Glutamatergic neuron (in vitro differentiated cells): Measurements from ENCODE around the gene TSHZ2. TPM values are rescaled to one million over a fixed set of nuclear protein-coding genes. Genes with fewer than 3 reads are reported as not detected.
"Not testable (repeated sequence)": the region's sequence is repeated elsewhere in the genome, so short reads cannot be mapped to it uniquely, and the experiment has no call there.

Source experiments
- DNase-seq: peaks from one replicate; pipeline ENCODE4 v3.0.0; 2022
- H3K27ac Mint-ChIP-seq: one replicate; pipeline ENCODE4 v1.8.0; 2020; ENCODE audit warnings: mild to moderate bottlenecking, mixed read lengths, inconsistent platforms; ENCODE audit not compliant: unreplicated experiment
- H3K27me3 Mint-ChIP-seq: one replicate; pipeline ENCODE4 v1.8.0; 2020; ENCODE audit warnings: mild to moderate bottlenecking, moderate library complexity, mixed read lengths, inconsistent platforms; ENCODE audit not compliant: unreplicated experiment
- H3K36me3 Mint-ChIP-seq: one replicate; pipeline ENCODE4 v1.8.0; 2020; ENCODE audit warnings: mild to moderate bottlenecking, mixed read lengths, inconsistent platforms; ENCODE audit not compliant: unreplicated experiment
- H3K4me1 Mint-ChIP-seq: one replicate; pipeline ENCODE4 v1.8.0; 2020; ENCODE audit warnings: mild to moderate bottlenecking, low read depth, mixed read lengths, inconsistent platforms; ENCODE audit not compliant: unreplicated experiment
- H3K4me3 Mint-ChIP-seq: one replicate; pipeline ENCODE4 v1.8.0; 2020; ENCODE audit warnings: mild to moderate bottlenecking, mixed read lengths, inconsistent platforms; ENCODE audit not compliant: unreplicated experiment
- H3K9me3 Mint-ChIP-seq: one replicate; pipeline ENCODE4 v1.8.0; 2020; ENCODE audit warnings: mild to moderate bottlenecking, moderate library complexity, mixed read lengths, inconsistent platforms; ENCODE audit not compliant: unreplicated experiment
- total RNA-seq: library from RNA; stranded (reverse); fragmentation: NEBNext Ultra II Directional; extraction: Animal tissue kit (Norgen Biotek cat#: 25700); gene quantifications from one replicate; pipeline ENCODE4 v1.2.1, GENCODE V29; 2021; ENCODE audit not compliant: unreplicated experiment
- TF ChIP-seq, protein P1 (sequence below): fragments of 200-600 bp; sonication (generic); IDR thresholded peaks from one replicate; pipeline ENCODE4 v1.5.0; 2021; ENCODE audit not compliant: partially characterized antibody, unreplicated experiment

Gene TSHZ2
- total RNA-seq, 1 donor from 2014 or later = 10.0 TPM

DNA sequence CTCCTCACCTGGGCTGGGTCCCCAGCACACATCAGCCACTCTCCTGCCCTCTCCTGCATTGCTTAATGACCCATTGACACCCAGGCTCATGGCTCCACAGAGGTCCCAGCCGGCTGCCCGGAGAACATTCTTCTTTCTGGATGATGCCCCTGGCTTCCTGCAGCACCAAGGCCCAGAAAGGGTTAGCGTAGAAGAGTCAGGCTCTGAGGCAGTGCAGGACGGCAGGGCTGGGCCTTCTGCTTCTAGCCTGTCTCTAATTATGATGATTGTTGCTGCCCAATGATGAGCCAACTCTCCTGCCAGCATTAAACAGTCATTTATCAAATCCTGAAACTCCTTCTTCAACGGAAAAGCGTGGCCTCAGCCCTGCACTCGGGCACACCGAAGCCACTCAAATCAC is 555.0 kb downstream of the TSHZ2 start:
- no peaks in the 10 kb centered on the region for H3K4me1 Mint-ChIP-seq
- no peaks in the 10 kb centered on the region for H3K36me3 Mint-ChIP-seq
- no peaks in the 10 kb centered on the region for H3K27me3 Mint-ChIP-seq
- DNase-seq = no peak
- no peak overlapping the region for H3K4me3 Mint-ChIP-seq
- peaks cover 1% of the 10 kb centered on the region for H3K9me3 Mint-ChIP-seq
- TF ChIP-seq, protein P1, sequence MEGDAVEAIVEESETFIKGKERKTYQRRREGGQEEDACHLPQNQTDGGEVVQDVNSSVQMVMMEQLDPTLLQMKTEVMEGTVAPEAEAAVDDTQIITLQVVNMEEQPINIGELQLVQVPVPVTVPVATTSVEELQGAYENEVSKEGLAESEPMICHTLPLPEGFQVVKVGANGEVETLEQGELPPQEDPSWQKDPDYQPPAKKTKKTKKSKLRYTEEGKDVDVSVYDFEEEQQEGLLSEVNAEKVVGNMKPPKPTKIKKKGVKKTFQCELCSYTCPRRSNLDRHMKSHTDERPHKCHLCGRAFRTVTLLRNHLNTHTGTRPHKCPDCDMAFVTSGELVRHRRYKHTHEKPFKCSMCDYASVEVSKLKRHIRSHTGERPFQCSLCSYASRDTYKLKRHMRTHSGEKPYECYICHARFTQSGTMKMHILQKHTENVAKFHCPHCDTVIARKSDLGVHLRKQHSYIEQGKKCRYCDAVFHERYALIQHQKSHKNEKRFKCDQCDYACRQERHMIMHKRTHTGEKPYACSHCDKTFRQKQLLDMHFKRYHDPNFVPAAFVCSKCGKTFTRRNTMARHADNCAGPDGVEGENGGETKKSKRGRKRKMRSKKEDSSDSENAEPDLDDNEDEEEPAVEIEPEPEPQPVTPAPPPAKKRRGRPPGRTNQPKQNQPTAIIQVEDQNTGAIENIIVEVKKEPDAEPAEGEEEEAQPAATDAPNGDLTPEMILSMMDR = no peak
- no peak overlapping the region for H3K27ac Mint-ChIP-seq

DNA sequence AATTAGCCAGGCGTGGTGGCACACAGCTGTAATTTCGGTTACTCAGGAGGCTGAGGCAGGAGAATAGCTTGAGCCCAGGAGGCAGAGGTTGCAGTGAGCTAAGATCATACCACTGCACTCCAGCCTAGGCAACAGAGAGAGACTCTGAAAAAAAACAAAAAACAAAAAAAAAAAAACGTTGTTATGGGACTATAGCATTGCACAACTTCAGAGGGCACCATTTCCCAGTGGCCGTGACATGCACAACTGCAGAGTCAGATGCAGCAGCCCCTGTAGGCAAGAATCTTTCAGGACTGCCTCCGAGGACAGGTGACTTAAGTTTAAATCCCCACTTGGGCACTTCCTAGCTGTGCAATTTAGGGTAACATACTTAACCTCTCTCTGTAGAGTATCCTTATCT is 557.5 kb downstream of the TSHZ2 start:
- TF ChIP-seq, protein P1 = no peak
- H3K4me3 Mint-ChIP-seq = no peak overlapping the region
- no peaks in the 10 kb centered on the region for H3K4me1 Mint-ChIP-seq
- H3K27ac Mint-ChIP-seq = no peak overlapping the region
- peaks cover 3% of the 10 kb centered on the region for H3K27me3 Mint-ChIP-seq
- DNase-seq = no peak
- peaks cover 1% of the 10 kb centered on the region for H3K9me3 Mint-ChIP-seq
- H3K36me3 Mint-ChIP-seq = no peaks in the 10 kb centered on the region

DNA sequence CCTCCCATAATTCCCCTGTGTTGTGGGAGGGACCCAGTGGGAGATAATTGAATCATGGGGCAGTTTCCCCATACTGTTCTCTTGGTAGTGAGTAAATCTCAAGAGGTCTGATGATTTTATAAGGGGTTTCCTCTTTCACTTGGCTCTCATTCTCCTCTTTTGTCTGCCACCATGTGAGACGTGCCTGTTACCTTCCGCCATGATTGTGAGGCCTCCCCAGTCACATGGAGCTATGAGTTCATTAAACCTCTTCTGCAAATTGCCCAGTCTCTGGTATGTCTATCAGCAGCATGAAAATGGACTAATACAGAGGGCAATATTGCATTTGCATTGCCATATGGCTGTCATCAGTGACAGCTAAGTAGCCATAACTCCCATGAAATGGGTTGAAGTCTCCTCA is 558.3 kb downstream of the TSHZ2 start:
- Mint-ChIP-seq H3K27me3 (peaks cover 3% of the 10 kb centered on the region), H3K9me3 (no peaks in the 10 kb centered on the region), H3K4me3 (no peak overlapping the region), H3K27ac (no peak overlapping the region), H3K4me1 (no peaks in the 10 kb centered on the region), H3K36me3 (no peaks in the 10 kb centered on the region)
- TF ChIP-seq, protein P1 = no peak
- no peak for DNase-seq

DNA sequence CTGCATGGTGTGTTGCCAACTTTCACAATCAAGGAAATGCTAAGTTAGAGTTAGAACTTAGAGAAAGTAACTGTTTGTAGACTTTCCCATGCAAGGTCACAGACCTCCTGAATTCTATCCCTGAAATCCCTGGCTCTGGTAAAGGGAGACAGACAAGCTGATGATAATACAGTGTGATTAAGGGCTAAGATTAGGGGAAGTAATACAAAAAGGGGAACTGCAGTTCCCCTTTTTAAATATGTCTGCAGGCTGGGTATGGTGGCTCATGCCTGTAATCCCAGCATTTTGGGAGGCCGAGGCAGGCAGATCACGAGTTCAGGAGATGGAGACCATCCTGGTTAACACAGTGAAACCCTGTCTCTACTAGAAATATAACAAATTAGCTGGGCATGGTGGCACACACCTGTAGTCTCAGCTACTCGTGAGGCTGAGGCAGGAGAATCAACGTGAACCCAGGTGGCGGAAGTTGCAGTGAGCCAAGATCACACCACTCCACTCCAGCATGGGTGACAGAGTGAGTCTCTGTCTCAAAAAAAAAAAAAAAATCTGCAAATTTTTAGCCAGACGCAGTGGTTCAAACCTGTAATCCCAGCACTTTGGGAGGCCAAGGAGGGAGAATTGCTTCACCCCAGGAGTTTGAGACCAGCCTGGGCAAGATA is 560.6 kb downstream of the TSHZ2 start:
- not testable (repeated sequence) for H3K27ac Mint-ChIP-seq, H3K9me3 Mint-ChIP-seq, H3K4me3 Mint-ChIP-seq, H3K36me3 Mint-ChIP-seq, H3K4me1 Mint-ChIP-seq, H3K27me3 Mint-ChIP-seq, DNase-seq

DNA sequence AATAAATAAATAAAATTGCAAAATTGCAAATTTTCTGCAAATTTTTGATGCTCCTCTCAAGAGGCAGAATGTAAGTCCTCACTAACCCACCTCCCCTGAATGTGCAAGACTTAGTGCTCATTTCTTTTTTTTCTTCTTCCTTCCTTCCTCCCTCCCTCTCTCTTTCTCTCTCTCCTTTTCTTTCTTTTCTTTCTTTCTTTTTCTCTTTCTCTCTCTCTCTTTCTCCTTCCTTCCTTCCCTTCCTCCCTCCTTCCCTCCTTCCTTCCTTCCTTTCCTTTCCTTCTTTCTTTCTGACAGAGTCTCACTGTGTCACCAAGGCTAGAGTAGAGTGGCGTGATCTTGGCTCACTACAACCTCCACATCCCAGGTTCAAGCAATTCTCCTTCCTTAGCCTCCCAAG is 561.3 kb downstream of the TSHZ2 start:
- H3K9me3 Mint-ChIP-seq = no peaks in the 10 kb centered on the region

More for the DNA sequence above, 561.3 kb downstream of the TSHZ2 start:
- Mint-ChIP-seq H3K36me3 (no peaks in the 10 kb centered on the region), H3K27ac (no peak overlapping the region), H3K4me3 (no peak overlapping the region), H3K4me1 (no peaks in the 10 kb centered on the region), H3K27me3 (peaks cover 3% of the 10 kb centered on the region)
- no peak for DNase-seq
- TF ChIP-seq, protein P1 = no peak
